Measurements from ENCODE around the gene PRKCE.

DNA sequence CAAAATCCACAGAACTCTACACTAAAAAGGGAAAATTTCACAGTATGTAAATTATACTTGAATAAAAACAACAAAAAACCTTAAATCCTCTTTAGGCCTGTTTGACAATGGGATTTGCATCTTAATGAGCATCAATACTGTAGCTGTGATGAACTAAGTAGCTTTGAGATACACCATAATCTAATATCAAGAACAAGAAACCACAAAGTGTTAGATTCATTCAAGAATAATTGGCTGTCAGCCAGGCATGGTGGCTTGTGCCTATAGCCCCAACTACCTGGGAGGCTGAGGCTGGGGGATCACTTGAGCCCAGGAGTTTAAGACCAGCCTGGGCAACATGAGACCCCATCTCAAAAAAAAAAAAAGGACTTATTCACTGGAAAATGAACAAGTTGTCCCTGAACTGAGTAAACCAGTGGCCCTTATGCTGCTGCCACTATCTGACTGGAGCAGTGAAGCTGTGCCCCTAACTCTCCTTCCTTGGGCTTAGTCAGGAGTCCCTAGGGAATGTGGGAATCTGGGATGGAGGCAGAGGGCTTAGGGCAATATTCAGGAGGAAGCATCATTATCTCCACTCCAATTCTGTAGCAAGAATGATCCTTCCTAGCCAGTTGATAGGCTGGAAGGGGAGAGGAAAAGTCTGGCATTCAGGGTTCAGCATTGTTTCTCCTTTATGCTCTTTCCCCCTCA lies 88.5 kb downstream of the PRKCE start:
- TF ChIP-seq ZNF274 (IDR thresholded peaks at IDR 0.05; ENCODE audit: low read depth, low read length) (no peak), YY1 (IDR thresholded peaks at IDR 0.05; ENCODE audit: insufficient read depth, insufficient read length) (no peak), SUZ12 (IDR thresholded peaks at IDR 0.05; ENCODE audit: extremely low read depth, insufficient read depth, insufficient read length) (no peak)

Measured in NT2/D1 (cell line).